Stimulated activated CD4-positive, alpha-beta T cell treated with anti-CD3 and anti-CD28 coated beads, Interleukin-1b, Interleukin-23, amount 100 ng/mL, for 4 hours (primary cell): ENCODE measurements around the gene ZNF521.
"Not testable (repeated sequence)": the region's sequence is repeated elsewhere in the genome, so short reads cannot be mapped to it uniquely, and the experiment has no call there.

Source experiments
- DNase-seq, 2 donors: peaks; one replicate each; pipeline ENCODE4 v3.0.0-alpha.2; 2020; ENCODE audit warnings: low read depth in 2 of 2

Gene ZNF521

DNA sequence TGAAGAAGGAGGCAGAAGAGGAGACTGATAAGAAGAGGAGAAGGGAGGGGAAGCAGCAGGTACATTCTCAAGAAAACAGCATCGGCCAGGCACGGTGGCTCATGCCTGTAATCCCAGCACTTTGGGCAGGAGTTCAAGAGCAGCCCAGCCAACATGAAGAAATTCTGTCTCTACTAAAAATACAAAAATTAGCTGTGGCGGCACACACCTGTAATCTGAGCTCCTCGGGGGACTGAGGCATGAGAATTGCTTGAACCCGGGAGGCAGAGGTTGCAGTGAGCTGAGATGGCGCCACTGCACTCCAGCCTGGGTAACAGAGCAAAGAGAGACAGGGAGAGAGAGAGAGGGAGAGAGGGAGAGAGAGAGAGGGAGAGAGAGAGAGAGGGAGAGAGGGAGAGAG lies 318.8 kb downstream of the ZNF521 start:
- DNase-seq = not testable (repeated sequence)

DNA sequence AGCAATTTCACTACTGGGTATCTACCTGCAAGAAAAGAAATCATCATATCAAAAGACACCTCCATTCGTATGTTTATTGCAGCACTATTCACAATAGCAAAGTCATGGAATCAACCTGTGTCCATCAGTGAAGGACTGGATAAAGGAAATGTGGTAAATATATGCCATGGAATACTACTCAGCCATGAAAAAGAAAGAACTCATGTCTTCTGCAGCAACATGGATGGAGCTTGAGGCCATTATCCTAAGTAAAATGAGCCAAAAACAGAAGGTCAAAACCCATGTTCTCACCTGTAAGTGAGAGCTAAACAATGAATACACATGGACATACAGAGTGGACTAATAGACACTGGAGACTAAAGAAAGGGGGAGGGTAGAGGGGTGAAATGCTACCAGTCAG lies 322.2 kb downstream of the ZNF521 start:
- no peak for DNase-seq

GRCh38 chr18:25019931-25020330 lies 332.0 kb downstream of the ZNF521 start:
- DNase-seq = no peak

DNA sequence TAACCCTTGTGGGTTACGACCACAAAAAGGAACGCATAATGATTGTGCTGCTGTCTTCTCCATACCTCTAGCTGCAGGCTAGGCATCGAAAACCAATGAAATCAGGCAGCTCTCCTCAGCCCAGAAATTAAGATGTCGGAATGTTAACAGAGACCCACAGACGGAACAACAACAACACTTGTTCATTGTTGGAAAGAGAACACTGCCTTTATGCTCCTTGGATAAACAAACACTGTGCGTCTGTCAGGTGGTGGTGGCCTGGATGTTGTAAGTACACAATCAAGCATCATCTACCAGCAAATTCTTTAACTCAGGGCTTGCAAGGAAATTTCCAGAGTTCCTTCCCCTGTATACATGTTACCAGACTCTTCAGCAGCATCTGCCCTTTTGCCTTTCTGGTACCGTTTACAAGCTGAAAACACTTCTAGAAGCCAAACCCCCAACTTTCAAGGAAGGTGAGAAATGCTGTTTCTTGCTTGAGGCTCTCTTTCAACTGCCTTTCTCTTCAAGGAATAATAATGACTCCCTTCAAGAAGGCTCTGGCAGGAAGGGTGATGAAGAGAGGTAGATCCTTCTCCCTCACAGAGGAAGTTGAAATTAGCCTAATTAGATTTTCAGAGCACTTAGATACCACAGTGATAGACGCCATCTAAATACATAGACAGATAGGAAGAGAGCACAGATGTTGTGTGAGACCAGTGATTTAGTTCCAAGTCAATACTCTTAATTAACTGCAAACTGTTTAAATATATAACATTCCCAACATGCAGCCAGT lies 332.7 kb downstream of the ZNF521 start:
- no peak for DNase-seq

GRCh38 chr18:25016666-25017065 lies 335.3 kb downstream of the ZNF521 start:
- no peak for DNase-seq

GRCh38 chr18:25016181-25016580 lies 335.8 kb downstream of the ZNF521 start:
- no peak for DNase-seq
